Mononuclear cell (primary cell): Measurements from ENCODE around the gene MAGED2. TPM values are rescaled to one million over a fixed set of nuclear protein-coding genes. Genes with fewer than 3 reads are reported as not detected.
"Not testable (repeated sequence)": the region's sequence is repeated elsewhere in the genome, so short reads cannot be mapped to it uniquely, and the experiment has no call there.

ENCODE experiments used
- H3K27me3 ChIP-seq: 2 replicates; pipeline ENCODE4 v1.6.0; 2011; ENCODE audit warnings: low read length, control low read depth; ENCODE audit not compliant: insufficient read depth
- H3K4me1 ChIP-seq: 2 replicates; pipeline ENCODE4 v1.5.1; 2011; ENCODE audit warnings: mild to moderate bottlenecking, low read length, control low read depth; ENCODE audit not compliant: insufficient read depth
- H3K4me3 ChIP-seq: 2 replicates; pipeline ENCODE4 v1.5.1; 2011; ENCODE audit warnings: mild to moderate bottlenecking, low read length, moderate library complexity
- H3K9me3 ChIP-seq: 2 replicates; pipeline ENCODE4 v1.5.1; 2011; ENCODE audit warnings: low read depth, mild to moderate bottlenecking, control low read depth, low read length
- total RNA-seq: library from RNA; depleted of rRNA; stranded (reverse); fragments of >200 nt; gene quantifications from one replicate; pipeline ENCODE4 v1.2.3, GENCODE V29; 2012

Gene MAGED2
- total RNA-seq, 1 donor, result 31.1 TPM

- not testable (repeated sequence) for H3K4me3 ChIP-seq, H3K27me3 ChIP-seq, H3K9me3 ChIP-seq, H3K4me1 ChIP-seq
These were observed 33.8 kb downstream of the MAGED2 start for GRCh38 chrX:54841184-54841874.

- H3K27me3 ChIP-seq, result no peaks in the 10 kb centered on the region
- H3K4me1 ChIP-seq, result no peaks in the 10 kb centered on the region
- no peaks in the 10 kb centered on the region for H3K9me3 ChIP-seq
- no peak overlapping the region for H3K4me3 ChIP-seq
These were observed 35.1 kb downstream of the MAGED2 start for GRCh38 chrX:54842607-54843006.

- no peaks in the 10 kb centered on the region for H3K4me1 ChIP-seq
- no peak overlapping the region for H3K4me3 ChIP-seq
- H3K9me3 ChIP-seq, result no peaks in the 10 kb centered on the region
- H3K27me3 ChIP-seq, result no peaks in the 10 kb centered on the region
These were observed 35.5 kb downstream of the MAGED2 start for GRCh38 chrX:54843050-54843449.

GRCh38 chrX:54847700-54848099 lies 40.2 kb downstream of the MAGED2 start:
- H3K4me1 ChIP-seq, H3K27me3 ChIP-seq, H3K9me3 ChIP-seq, H3K4me3 ChIP-seq: not testable (repeated sequence)

- H3K4me1 ChIP-seq, result no peaks in the 10 kb centered on the region
- H3K27me3 ChIP-seq, result no peaks in the 10 kb centered on the region
- no peak overlapping the region for H3K4me3 ChIP-seq
These were observed 57.7 kb downstream of the MAGED2 start for GRCh38 chrX:54865208-54865607.

More at GRCh38 chrX:54865208-54865607, 57.7 kb downstream of the MAGED2 start:
- no peaks in the 10 kb centered on the region for H3K9me3 ChIP-seq

Other genes starting within 250 kb of the MAGED2 start
- not detected for gene ITIH6, start 9.5 kb upstream of the MAGED2 start, total RNA-seq
- 0.73 TPM for gene TRO, start 113.1 kb downstream of the MAGED2 start, total RNA-seq
- gene PFKFB1, start 186.4 kb downstream of the MAGED2 start, total RNA-seq, result 0.42 TPM
- gene APEX2, start 192.6 kb downstream of the MAGED2 start, total RNA-seq, result 4.4 TPM
- 2.4 TPM for gene ALAS2, start 223.2 kb downstream of the MAGED2 start, total RNA-seq